ENCODE measurements around the gene PTPRQ. TPM values are rescaled to one million over a fixed set of nuclear protein-coding genes. Genes with fewer than 3 reads are reported as not detected.

Gene PTPRQ
- total RNA-seq, 4 donors from 2014 or later = 0.24 to 0.47 (median 0.30) TPM; not detected in 1

DNA sequence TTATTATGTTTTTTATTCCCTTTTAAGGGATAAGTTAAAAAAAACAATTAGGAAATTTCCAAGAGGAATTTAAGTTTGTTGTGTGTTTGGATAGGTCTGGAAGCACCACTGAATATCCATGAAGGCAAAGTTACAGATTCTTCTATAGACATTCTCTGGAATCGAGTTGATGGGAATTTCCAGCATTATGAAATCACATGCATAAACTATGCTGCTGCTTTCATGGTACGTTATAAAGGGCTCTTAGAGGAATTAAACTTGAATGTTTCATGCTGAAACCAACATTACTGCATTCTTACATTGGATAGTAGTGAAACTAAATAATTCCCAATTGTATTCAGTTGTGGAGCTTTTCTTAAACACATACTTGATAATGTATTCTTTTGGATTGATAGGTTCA, 21.5 kb upstream of the PTPRQ start:
- WGBS = 18% methylated on average over 2 of the region's 2 CpGs
- no peak for TF ChIP-seq EP300 (IDR thresholded peaks at IDR 0.05)
- no peak for TF ChIP-seq POLR2AphosphoS5 (IDR thresholded peaks at IDR 0.05)
- TF ChIP-seq, protein P1, sequence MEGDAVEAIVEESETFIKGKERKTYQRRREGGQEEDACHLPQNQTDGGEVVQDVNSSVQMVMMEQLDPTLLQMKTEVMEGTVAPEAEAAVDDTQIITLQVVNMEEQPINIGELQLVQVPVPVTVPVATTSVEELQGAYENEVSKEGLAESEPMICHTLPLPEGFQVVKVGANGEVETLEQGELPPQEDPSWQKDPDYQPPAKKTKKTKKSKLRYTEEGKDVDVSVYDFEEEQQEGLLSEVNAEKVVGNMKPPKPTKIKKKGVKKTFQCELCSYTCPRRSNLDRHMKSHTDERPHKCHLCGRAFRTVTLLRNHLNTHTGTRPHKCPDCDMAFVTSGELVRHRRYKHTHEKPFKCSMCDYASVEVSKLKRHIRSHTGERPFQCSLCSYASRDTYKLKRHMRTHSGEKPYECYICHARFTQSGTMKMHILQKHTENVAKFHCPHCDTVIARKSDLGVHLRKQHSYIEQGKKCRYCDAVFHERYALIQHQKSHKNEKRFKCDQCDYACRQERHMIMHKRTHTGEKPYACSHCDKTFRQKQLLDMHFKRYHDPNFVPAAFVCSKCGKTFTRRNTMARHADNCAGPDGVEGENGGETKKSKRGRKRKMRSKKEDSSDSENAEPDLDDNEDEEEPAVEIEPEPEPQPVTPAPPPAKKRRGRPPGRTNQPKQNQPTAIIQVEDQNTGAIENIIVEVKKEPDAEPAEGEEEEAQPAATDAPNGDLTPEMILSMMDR (IDR thresholded peaks at IDR 0.05) = no peak
- TF ChIP-seq POLR2A (IDR thresholded peaks at IDR 0.05) = no peak
- Histone ChIP-seq H3K27me3 (no peaks in the 10 kb centered on the region), H3K4me1 (no peaks in the 10 kb centered on the region), H3K9me3 (no peaks in the 10 kb centered on the region), H3K36me3 (no peaks in the 10 kb centered on the region), H3K27ac (no peak overlapping the region), H3K4me3 (no peak overlapping the region)
- DNase-seq (ENCODE audit: low spot score in 2 of 2) = no peak

DNA sequence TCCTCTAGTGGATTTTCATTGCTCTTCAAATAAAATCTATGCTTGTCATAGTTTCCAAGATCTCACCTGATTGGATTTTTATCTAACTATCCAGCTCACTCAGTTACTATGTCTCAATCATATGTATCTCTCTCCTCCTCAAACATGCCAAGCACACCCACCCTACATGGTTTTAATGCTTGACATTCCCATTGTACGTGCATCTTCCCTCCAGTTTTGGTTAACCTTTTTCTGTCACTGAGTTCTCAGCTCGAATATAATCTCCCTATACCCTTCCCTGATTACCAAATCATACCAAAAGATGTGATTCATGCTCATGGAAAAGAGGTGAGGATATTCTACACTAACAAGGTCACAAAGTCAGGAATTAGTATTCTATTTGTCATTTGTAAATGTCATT, 12.0 kb upstream of the PTPRQ start:
- 65% methylated on average over 2 of the region's 2 CpGs for WGBS
- no peak for TF ChIP-seq EP300 (IDR thresholded peaks at IDR 0.05)
- no peak for TF ChIP-seq POLR2A (IDR thresholded peaks at IDR 0.05)
- TF ChIP-seq, protein P1 (IDR thresholded peaks at IDR 0.05) = no peak
- no peak for TF ChIP-seq POLR2AphosphoS5 (IDR thresholded peaks at IDR 0.05)
- Histone ChIP-seq H3K4me3 (no peak overlapping the region), H3K27ac (no peak overlapping the region), H3K36me3 (no peaks in the 10 kb centered on the region), H3K4me1 (no peaks in the 10 kb centered on the region), H3K9me3 (no peaks in the 10 kb centered on the region), H3K27me3 (no peaks in the 10 kb centered on the region)
- no peak for DNase-seq (ENCODE audit: low spot score in 2 of 2)

DNA sequence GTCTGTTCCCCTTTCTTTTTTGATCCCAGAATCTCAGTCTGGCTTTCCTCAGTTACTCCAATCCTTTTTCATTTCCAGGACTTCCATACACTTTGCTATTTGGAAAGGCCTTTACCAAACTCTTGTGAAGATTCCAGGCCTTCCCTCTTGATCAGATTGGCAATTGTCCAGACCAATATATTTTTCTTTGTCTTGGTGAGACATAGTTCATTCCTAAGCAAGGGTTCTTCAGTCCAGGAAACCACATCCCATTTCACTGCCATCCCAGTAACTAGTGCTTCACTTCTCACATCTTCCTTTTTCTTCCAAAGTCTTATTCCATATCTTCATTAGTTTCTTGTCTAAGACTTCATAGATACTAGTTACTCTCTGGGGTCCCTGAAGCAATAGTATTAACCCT, 2.1 kb upstream of the PTPRQ start:
- Histone ChIP-seq H3K4me1 (peaks cover 6% of the 10 kb centered on the region), H3K27ac (no peak overlapping the region), H3K27me3 (no peaks in the 10 kb centered on the region), H3K9me3 (no peaks in the 10 kb centered on the region), H3K36me3 (no peaks in the 10 kb centered on the region), H3K4me3 (no peak overlapping the region)
- TF ChIP-seq POLR2A (IDR thresholded peaks at IDR 0.05) = no peak
- no peak for TF ChIP-seq EP300 (IDR thresholded peaks at IDR 0.05)
- TF ChIP-seq POLR2AphosphoS5 (IDR thresholded peaks at IDR 0.05) = no peak
- TF ChIP-seq, protein P1 (IDR thresholded peaks at IDR 0.05) = no peak
- no peak for DNase-seq (ENCODE audit: low spot score in 2 of 2)

DNA sequence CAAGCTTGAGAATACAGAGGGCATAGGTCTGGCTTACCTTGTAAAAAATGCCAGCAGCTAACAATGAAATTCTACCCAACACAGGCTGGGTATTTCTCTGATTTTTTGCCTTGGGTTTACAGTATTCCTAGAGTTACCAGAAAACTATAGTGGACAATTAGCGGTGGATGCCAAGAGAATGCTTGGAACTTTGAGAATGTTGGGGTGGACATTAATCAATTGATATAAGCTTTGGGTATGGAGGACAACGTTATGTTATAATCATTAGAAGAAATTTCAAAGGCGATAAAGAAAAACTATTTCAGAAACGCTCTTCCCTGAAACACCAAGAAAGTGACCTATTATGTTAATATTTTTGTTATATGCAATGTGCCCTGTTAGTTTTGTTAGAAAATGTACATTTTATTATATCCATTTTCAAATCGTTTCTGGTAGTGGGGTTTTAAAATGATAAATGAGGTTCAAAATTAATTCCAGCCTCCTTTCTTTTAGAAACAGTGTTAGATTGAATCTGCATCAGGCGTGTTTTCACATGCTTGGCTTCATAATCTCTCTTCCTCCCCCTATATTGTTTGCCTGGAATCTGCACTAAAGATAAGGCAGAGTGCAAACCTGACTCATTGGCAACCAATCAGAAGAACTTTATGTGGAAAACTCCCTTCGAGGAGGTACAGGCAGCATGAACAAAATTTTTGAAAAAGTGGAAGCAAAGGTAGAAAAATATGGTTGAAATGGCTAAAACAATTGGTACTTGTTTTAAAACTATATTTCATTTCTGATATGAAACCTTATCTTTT, 1.4 kb upstream of the PTPRQ start:
- no peak for DNase-seq (ENCODE audit: low spot score in 2 of 2)
- no peak overlapping the region for H3K27ac ChIP-seq
- H3K36me3 ChIP-seq = no peaks in the 10 kb centered on the region
- no peaks in the 10 kb centered on the region for H3K27me3 ChIP-seq
- peaks cover 6% of the 10 kb centered on the region for H3K4me1 ChIP-seq
- H3K4me3 ChIP-seq = no peak overlapping the region
- 61% methylated on average over 7 of the region's 7 CpGs for WGBS
- TF ChIP-seq, protein P1 (IDR thresholded peaks at IDR 0.05) = no peak
- TF ChIP-seq EP300 (IDR thresholded peaks at IDR 0.05) = no peak
- TF ChIP-seq POLR2AphosphoS5 (IDR thresholded peaks at IDR 0.05) = no peak
- no peaks in the 10 kb centered on the region for H3K9me3 ChIP-seq

DNA sequence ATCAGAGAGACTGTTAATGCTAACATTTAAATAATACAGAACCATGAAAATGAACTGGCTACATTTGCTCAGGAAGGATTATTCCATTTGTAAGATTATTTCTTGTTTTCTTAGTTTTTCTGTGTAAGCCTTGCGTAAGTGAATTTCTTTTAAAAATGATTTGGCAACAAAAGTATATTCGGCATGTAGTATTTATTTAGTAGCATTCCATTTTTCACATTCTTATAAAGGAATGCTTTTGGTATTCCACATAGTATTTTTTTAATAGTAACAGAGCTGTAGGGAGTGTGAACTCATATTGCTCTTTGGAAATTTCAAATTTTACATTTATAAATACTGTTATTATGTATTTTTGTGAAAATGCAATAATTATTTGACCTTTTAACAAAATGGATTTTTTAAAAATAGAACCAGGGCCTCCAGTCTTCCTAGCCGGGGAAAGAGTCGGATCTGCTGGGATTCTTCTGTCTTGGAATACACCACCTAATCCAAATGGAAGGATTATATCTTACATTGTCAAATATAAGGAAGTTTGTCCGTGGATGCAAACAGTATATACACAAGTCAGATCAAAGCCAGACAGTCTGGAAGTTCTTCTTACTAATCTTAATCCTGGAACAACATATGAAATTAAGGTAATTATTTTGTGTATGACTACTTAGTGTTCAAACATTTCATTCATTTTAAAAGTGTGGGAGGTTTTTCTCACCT, 1.2 kb downstream of the PTPRQ start:
- TF ChIP-seq EP300 (IDR thresholded peaks at IDR 0.05) (no peak), POLR2A (IDR thresholded peaks at IDR 0.05) (no peak), POLR2AphosphoS5 (IDR thresholded peaks at IDR 0.05) (no peak)
- TF ChIP-seq, protein P1 (IDR thresholded peaks at IDR 0.05) = no peak
- no peak overlapping the region for H3K27ac ChIP-seq
- H3K36me3 ChIP-seq = no peaks in the 10 kb centered on the region
- H3K4me3 ChIP-seq = no peak overlapping the region
- H3K9me3 ChIP-seq = no peaks in the 10 kb centered on the region
- 64% methylated on average over 5 of the region's 5 CpGs for WGBS
- H3K4me1 ChIP-seq = peaks cover 6% of the 10 kb centered on the region
- H3K27me3 ChIP-seq = no peaks in the 10 kb centered on the region
- DNase-seq (ENCODE audit: low spot score in 2 of 2) = no peak

Measured in suprapubic skin (tissue), 4 donors.